NB4 (cell line): Measurements from ENCODE around the gene ADPGK.
A peak's percentile ranks its signal among the peaks of the same experiment; 100 is the strongest.
"Not testable (repeated sequence)": the region's sequence is repeated elsewhere in the genome, so short reads cannot be mapped to it uniquely, and the experiment has no call there.

Experiments used
- DNase-seq: peaks from one replicate; pipeline ENCODE4 v3.0.0; 2010; ENCODE audit warnings: low read depth
- H3K4me3 ChIP-seq: one replicate; pipeline ENCODE4 v1.5.1; 2011; ENCODE audit warnings: mild to moderate bottlenecking, low read depth, low read length, moderate library complexity
- MYC ChIP-seq: IDR thresholded peaks from 2 replicates; pipeline ENCODE4 v1.6.1; 2011; ENCODE audit warnings: low read depth, low read length
- POLR2A ChIP-seq: IDR thresholded peaks from 2 replicates; pipeline ENCODE4 v1.6.1; 2011; ENCODE audit warnings: mild to moderate bottlenecking; ENCODE audit not compliant: insufficient read length; ENCODE audit errors: extremely low read depth
- TF ChIP-seq, protein P1 (sequence below): IDR thresholded peaks from 2 replicates; pipeline ENCODE4 v1.6.1; 2011; ENCODE audit warnings: low read depth, low read length
- TF ChIP-seq, protein P2 (sequence below): IDR thresholded peaks from one replicate; pipeline ENCODE4 v1.5.1; 2012; ENCODE audit warnings: low read depth, low read length

Gene ADPGK

DNA sequence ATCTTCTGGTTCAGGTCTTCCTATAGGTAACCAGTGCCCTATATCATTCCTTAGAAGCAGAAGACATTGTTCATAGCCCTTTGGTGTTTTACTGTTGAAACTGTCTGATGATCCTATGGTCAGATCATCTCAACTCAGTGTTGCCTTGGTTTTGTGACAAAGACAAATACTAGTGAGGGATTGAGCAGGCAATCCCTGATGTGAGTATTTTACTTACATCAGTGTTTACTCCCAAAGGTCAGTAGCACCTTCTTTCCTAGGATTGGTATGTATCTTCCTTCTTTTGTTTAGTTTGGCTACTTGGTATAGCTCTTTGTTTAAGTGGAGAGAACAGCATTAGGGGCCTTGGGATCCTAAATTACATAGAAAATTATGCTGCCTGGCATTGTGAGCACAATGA lies 56.4 kb downstream of the ADPGK start:
- TF ChIP-seq, protein P1, sequence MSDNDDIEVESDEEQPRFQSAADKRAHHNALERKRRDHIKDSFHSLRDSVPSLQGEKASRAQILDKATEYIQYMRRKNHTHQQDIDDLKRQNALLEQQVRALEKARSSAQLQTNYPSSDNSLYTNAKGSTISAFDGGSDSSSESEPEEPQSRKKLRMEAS: no peak
- no peak for TF ChIP-seq MYC
- TF ChIP-seq POLR2A: no peak
- TF ChIP-seq, protein P2, sequence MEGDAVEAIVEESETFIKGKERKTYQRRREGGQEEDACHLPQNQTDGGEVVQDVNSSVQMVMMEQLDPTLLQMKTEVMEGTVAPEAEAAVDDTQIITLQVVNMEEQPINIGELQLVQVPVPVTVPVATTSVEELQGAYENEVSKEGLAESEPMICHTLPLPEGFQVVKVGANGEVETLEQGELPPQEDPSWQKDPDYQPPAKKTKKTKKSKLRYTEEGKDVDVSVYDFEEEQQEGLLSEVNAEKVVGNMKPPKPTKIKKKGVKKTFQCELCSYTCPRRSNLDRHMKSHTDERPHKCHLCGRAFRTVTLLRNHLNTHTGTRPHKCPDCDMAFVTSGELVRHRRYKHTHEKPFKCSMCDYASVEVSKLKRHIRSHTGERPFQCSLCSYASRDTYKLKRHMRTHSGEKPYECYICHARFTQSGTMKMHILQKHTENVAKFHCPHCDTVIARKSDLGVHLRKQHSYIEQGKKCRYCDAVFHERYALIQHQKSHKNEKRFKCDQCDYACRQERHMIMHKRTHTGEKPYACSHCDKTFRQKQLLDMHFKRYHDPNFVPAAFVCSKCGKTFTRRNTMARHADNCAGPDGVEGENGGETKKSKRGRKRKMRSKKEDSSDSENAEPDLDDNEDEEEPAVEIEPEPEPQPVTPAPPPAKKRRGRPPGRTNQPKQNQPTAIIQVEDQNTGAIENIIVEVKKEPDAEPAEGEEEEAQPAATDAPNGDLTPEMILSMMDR: no peak
- DNase-seq: no peak
- H3K4me3 ChIP-seq: no peak overlapping the region

DNA sequence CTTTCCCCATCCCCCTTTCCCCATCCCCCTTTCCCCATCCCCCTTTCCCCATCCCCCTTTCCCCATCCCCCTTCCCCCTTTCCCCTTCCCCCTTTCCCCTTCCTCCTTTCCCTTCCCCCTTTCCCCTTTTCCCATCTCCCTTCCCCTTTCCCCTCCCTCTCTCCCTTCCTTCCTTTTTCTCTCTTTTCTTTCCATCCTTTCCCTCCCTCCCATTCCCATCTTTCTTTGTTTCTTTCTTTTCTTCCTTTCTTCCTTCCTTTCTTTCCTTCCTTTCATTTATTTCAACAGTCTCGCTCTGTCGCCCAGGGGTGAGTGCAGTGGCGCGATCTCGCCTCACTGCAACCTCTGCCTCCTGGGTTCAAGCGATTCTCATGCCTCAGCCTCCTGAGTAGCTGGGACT lies 57.7 kb downstream of the ADPGK start:
- H3K4me3 ChIP-seq, DNase-seq: not testable (repeated sequence)

DNA sequence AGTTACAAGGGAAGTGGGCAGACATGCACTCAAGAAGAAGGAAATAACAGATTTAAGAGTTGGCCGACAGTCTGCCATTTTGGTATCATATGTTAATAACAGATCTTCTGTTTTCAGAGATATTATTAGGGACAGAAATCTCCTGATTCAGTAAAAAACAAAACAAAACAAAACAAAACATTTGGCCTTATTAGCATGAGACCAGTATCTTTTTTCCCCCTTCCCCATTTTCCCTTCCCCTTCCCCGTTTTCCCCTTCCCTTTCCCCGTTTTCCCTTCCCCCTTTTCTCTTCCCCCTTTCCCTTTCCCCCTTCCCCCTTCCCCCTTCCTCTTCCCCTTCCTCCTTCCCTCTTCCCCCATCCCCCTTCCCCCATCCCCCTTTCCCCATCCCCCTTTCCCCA lies 58.1 kb downstream of the ADPGK start:
- TF ChIP-seq, protein P1: no peak
- TF ChIP-seq MYC: no peak
- TF ChIP-seq, protein P2: no peak
- no peak for TF ChIP-seq POLR2A
- H3K4me3 ChIP-seq: no peak overlapping the region
- DNase-seq: no peak

DNA sequence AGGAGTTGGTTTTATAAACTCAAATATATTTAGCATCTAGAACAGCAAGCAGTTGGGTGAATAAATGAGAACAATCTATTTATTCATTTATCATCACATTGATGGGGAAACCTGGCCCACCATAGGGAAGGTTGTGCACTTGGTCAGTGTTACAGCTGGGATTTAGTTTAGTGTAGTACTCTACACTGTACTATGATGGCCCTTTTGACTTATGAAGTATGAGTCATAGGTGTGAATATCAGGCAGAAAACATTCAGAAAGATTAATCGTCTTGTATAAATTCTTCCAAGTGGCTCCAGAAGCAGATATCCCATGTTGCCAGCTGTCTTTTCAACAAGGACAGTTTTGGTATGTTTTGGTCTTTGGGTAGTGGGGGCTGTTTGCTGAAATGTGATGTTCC lies 59.5 kb downstream of the ADPGK start:
- H3K4me3 ChIP-seq: no peak overlapping the region
- DNase-seq: no peak
- TF ChIP-seq, protein P2: no peak
- TF ChIP-seq, protein P1: no peak
- TF ChIP-seq POLR2A (no peak), MYC (no peak)

DNA sequence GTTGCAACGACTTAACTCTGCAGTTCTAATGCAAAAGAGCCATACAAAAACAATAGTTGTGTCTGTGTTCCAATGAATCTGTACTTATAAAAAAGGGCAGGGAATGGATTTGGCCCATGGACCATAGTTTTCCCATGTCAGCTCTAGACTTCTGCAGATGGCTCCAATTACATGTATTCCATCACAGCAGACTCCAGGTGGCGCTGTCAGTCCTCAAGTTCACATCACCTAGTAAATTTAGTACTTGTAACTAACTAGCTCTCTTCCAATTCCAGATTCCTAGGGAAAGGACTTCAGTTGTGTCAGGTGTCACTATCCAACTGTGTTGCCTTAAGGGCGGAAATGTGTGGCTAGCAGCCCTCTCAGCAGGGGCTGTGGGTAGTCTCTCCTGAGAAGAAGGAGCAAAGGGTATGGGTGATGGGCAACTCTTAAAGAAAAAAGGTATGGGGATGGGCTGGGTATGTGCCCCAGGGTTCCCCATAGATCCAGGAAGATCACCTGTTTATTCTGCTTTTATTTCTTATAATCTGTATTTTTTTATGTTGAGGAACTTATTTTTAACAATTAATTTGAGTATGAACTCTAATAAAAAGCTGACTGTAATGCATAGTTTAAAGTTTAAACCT lies 61.4 kb downstream of the ADPGK start:
- peak; percentile 71 for DNase-seq
- no peak overlapping the region for H3K4me3 ChIP-seq
- TF ChIP-seq, protein P1: no peak
- TF ChIP-seq, protein P2: peak; percentile 67

DNA sequence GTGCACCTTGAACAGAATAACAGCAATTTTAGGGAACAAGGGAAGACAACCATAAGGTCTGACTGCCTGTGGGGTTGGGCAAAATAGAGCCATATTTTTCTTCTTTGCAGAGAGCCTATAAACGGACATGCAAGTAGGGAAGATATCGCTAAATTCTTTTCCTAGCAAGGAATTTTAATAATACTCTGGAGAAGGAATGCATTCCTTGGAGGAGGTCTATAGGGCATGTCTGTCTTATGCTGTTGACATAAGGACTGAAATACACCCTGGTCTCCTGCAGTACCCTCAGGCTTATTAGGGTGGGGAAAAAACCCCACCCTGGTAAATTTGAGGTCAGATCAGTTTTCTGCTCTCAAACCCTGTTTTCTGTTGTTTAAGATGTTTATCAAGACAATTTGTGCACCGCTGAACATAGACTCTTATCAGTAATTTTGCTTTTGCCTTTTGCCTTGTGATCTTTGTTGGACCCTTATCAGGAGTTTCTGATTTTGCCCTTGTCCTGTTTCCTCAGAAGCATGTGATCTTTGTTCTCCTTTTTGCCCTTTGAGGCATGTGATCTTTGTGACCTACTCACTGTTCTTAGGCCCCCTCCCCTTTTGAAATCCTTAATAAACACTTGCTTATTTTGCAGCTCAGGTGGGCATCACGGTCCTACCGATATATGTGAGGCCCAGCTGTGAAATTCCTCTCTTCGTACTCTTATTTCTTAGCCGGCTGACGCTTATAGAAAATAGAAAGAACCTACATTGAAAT lies 74.8 kb downstream of the ADPGK start:
- DNase-seq, H3K4me3 ChIP-seq: not testable (repeated sequence)

DNA sequence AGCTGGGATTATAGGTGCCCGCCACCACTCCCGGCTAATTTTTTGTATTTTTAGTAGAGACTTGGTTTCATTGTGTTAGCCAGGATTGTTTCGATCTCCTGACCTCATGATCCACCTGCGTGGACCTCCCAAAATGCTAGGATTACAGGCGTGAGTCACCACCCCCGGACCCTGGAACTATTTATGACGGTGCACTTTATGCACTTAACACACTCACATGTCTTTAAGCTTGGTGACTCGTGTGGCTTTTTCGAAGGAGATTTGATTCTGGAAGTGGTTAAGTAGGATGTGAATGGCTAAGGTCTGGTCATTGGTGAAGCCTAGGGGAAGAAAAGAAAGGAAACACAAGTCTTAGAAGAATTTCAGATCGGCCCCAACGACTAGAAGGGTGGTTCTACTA lies 77.3 kb downstream of the ADPGK start:
- no peak overlapping the region for H3K4me3 ChIP-seq
- TF ChIP-seq POLR2A: no peak
- TF ChIP-seq, protein P1: no peak
- no peak for TF ChIP-seq MYC
- TF ChIP-seq, protein P2: no peak
- peak; percentile 12 for DNase-seq
